WTC11 (cell line): ENCODE measurements around the gene ZFHX2. TPM values are rescaled to one million over a fixed set of nuclear protein-coding genes. Genes with fewer than 3 reads are reported as not detected.
A peak's percentile ranks its signal among the peaks of the same experiment; 100 is the strongest.

Experiments used
- ATAC-seq: fragments of 200-7000 bp; cut with Tn5 transposase; 2 replicates; pipeline ENCODE4 v1.10.0; 2021; ENCODE audit warnings: mild to moderate bottlenecking, moderate library complexity
- CTCF ChIA-PET: fragments of 300-600 bp; sonication (Branson Sonifier 250); formaldehyde crosslinking; loops from one replicate; lab custom pipeline; 2021; ENCODE audit warnings: antibody characterized with exemption; lab: Charles Lee
- POLR2A ChIA-PET: fragments of 350-600 bp; sonication (Branson Sonifier 250); formaldehyde crosslinking; loops from one replicate; lab custom pipeline; 2021; ENCODE audit warnings: antibody characterized with exemption; lab: Charles Lee
- DNase-seq: peaks from one replicate; pipeline ENCODE4 v3.0.0; 2021; ENCODE audit warnings: low spot score
- H3K27ac Mint-ChIP-seq: 2 replicates; pipeline ENCODE4 v1.8.0; 2021; ENCODE audit warnings: mixed read lengths
- H3K27me3 Mint-ChIP-seq: 2 replicates; pipeline ENCODE4 v1.8.0; 2021; ENCODE audit warnings: low read depth, mild to moderate bottlenecking, moderate library complexity, mixed read lengths
- H3K36me3 Mint-ChIP-seq: 2 replicates; pipeline ENCODE4 v1.8.0; 2021; ENCODE audit warnings: mixed read lengths
- H3K4me1 Mint-ChIP-seq: 2 replicates; pipeline ENCODE4 v1.8.0; 2022; ENCODE audit warnings: mixed read lengths
- H3K4me3 Mint-ChIP-seq: 2 replicates; pipeline ENCODE4 v1.8.0; 2021; ENCODE audit warnings: mild to moderate bottlenecking, moderate library complexity, mixed read lengths
- H3K9me3 Mint-ChIP-seq: 2 replicates; pipeline ENCODE4 v1.8.0; 2021; ENCODE audit warnings: mixed read lengths
- AR ChIP-seq: fragments of 250-450 bp; sonication (Bioruptor Pico); IDR thresholded peaks from 2 replicates; pipeline ENCODE4 v1.9.0; 2021; ENCODE audit warnings: mild to moderate bottlenecking
- ATF2 ChIP-seq: sonication (generic); formaldehyde crosslinking; IDR thresholded peaks from 2 replicates; pipeline ENCODE4 v1.8.1; 2022; ENCODE audit warnings: low read depth, missing genetic modification reagents, borderline replicate concordance
- E2F5 ChIP-seq: sonication (generic); formaldehyde crosslinking; IDR thresholded peaks from 2 replicates; pipeline ENCODE4 v1.8.1; 2022; ENCODE audit warnings: mild to moderate bottlenecking, moderate library complexity, missing genetic modification reagents
- EMX1 ChIP-seq: fragments of 250-450 bp; sonication (Bioruptor Pico); IDR thresholded peaks from 2 replicates; pipeline ENCODE4 v1.8.0; 2021; ENCODE audit warnings: mild to moderate bottlenecking
- ERG ChIP-seq: fragments of 250-450 bp; sonication (Bioruptor Pico); IDR thresholded peaks from 2 replicates; pipeline ENCODE4 v1.8.0; 2021; ENCODE audit warnings: mild to moderate bottlenecking
- ETV6 ChIP-seq: sonication (generic); formaldehyde crosslinking; IDR thresholded peaks from 2 replicates; pipeline ENCODE4 v1.8.1; 2022; ENCODE audit warnings: mild to moderate bottlenecking, missing genetic modification reagents
- FOXK1 ChIP-seq: sonication (generic); formaldehyde crosslinking; IDR thresholded peaks from 2 replicates; pipeline ENCODE4 v1.8.0; 2022; ENCODE audit warnings: mild to moderate bottlenecking, moderate library complexity, missing genetic modification reagents
- IRF1 ChIP-seq: sonication (generic); formaldehyde crosslinking; IDR thresholded peaks from 2 replicates; pipeline ENCODE4 v1.8.0; 2023; ENCODE audit warnings: missing genetic modification reagents
- KAT7 ChIP-seq: sonication (generic); formaldehyde crosslinking; IDR thresholded peaks from 2 replicates; pipeline ENCODE4 v1.8.1; 2023; ENCODE audit warnings: missing genetic modification reagents, mild to moderate bottlenecking, borderline replicate concordance
- NR1H2 ChIP-seq: sonication (generic); formaldehyde crosslinking; IDR thresholded peaks from 2 replicates; pipeline ENCODE4 v1.9.0; 2021; ENCODE audit warnings: mild to moderate bottlenecking, moderate library complexity, missing genetic modification reagents
- PREB ChIP-seq: sonication (generic); formaldehyde crosslinking; IDR thresholded peaks from 2 replicates; pipeline ENCODE4 v1.8.1; 2022; ENCODE audit warnings: mild to moderate bottlenecking, missing genetic modification reagents, moderate library complexity, borderline replicate concordance
- SMAD3 ChIP-seq: sonication (generic); formaldehyde crosslinking; IDR thresholded peaks from 2 replicates; pipeline ENCODE4 v1.8.0; 2022; ENCODE audit warnings: missing genetic modification reagents, mild to moderate bottlenecking, borderline replicate concordance
- SP1 ChIP-seq: sonication (generic); formaldehyde crosslinking; conservative IDR thresholded peaks from 2 replicates; pipeline ENCODE4 v1.8.1; 2022; ENCODE audit warnings: missing genetic modification reagents
- TEAD4 ChIP-seq: sonication (generic); formaldehyde crosslinking; IDR thresholded peaks from 2 replicates; pipeline ENCODE4 v1.8.0; 2022; ENCODE audit warnings: mild to moderate bottlenecking, missing genetic modification reagents
- TP53 ChIP-seq: sonication (generic); formaldehyde crosslinking; IDR thresholded peaks from 2 replicates; pipeline ENCODE4 v1.8.1; 2023; ENCODE audit warnings: mild to moderate bottlenecking, missing genetic modification reagents
- USF1 ChIP-seq: sonication (generic); formaldehyde crosslinking; IDR thresholded peaks from 2 replicates; pipeline ENCODE4 v1.8.0; 2022; ENCODE audit warnings: mild to moderate bottlenecking, missing genetic modification reagents
- ZBTB21 ChIP-seq: sonication (generic); formaldehyde crosslinking; IDR thresholded peaks from 2 replicates; pipeline ENCODE4 v1.8.1; 2023; ENCODE audit warnings: mild to moderate bottlenecking, missing genetic modification reagents, borderline replicate concordance
- ZNF423 ChIP-seq: fragments of 250-450 bp; sonication (Bioruptor Pico); IDR thresholded peaks from 2 replicates; pipeline ENCODE4 v2.1.2; 2022; ENCODE audit warnings: mild to moderate bottlenecking, moderate library complexity
- ZNF425 ChIP-seq: fragments of 250-450 bp; sonication (Bioruptor Pico); conservative IDR thresholded peaks from 2 replicates; pipeline ENCODE4 v1.9.0; 2021; ENCODE audit warnings: mild to moderate bottlenecking
- total RNA-seq: library from RNA; stranded (reverse); gene quantifications from 3 replicates; pipeline ENCODE4 v1.2.3, GENCODE V29; 2021

The ZFHX2 gene
- total RNA-seq, 1 experiment from 2014 or later, result 16.4 TPM

- no peak for TF ChIP-seq ERG
- TF ChIP-seq ZNF423 (CRISPR knock-in tag), result no peak
Measured at GRCh38 chr14:23557946-23558345, 6.4 kb upstream of the ZFHX2 start (continued).

- TF ChIP-seq ZBTB21 (no peak), EMX1 (no peak), PREB (CRISPR knock-in tag) (no peak), KAT7 (CRISPR knock-in tag) (no peak), AR (CRISPR knock-in tag) (no peak), ERG (no peak), ATF2 (no peak), ETV6 (CRISPR knock-in tag) (no peak), USF1 (CRISPR knock-in tag) (no peak), SP1 (no peak), NR1H2 (CRISPR knock-in tag) (no peak), TEAD4 (CRISPR knock-in tag) (no peak), ZNF425 (no peak), SMAD3 (no peak), IRF1 (CRISPR knock-in tag) (no peak), FOXK1 (CRISPR knock-in tag) (no peak), E2F5 (CRISPR knock-in tag) (no peak), TP53 (CRISPR knock-in tag) (no peak)
- ATAC-seq (no peak), DNase-seq (no peak)
- no peaks in the 10 kb centered on the region; the same call in 1 of the 2 replicates for H3K27me3 Mint-ChIP-seq
- no peaks in the 10 kb centered on the region for H3K9me3 Mint-ChIP-seq
- ChIA-PET POLR2A (interaction anchor here (0.8 to 9.0 kb wide), 4 partner anchors 9 to 75 kb away, joined by 3 to 102 read pairs (median 4); no protein-coding TSS in a partner anchor), CTCF (interaction anchor here (0.6 to 8.7 kb wide), 10 partner anchors 9 to 101 kb away, joined by 3 to 377 read pairs (median 14); no protein-coding TSS in a partner anchor)
- H3K27ac Mint-ChIP-seq, result peak overlapping the region; percentile 79
- H3K4me3 Mint-ChIP-seq, result peak overlapping the region; percentile 86
- peaks cover 21% of the 10 kb centered on the region for H3K36me3 Mint-ChIP-seq
- H3K4me1 Mint-ChIP-seq, result peaks cover 48% of the 10 kb centered on the region
Measured at GRCh38 chr14:23557521-23557920, 6.0 kb upstream of the ZFHX2 start.
